K562 (cell line): ENCODE results near the gene EFHD2. TPM values are rescaled to one million over a fixed set of nuclear protein-coding genes. Genes with fewer than 3 reads are reported as not detected.

Source experiments
- ATAC-seq: fragments of 200-7000 bp; cut with Tn5 transposase; 3 replicates; pipeline ENCODE4 v1.9.1; 2020; ENCODE audit warnings: moderate library complexity
- BruUV-seq: library from RNA; stranded (reverse); fragments of 400-500 nt; replicated peaks from 2 replicates; lab custom pipeline; 2021; lab: Mats Ljungman, UMichigan
- CTCF ChIA-PET: fragments of 300-600 bp; formaldehyde crosslinking; extraction: SDS; loops from one replicate; lab custom pipeline; 2021; ENCODE audit warnings: low intra/inter-chr PET ratio; lab: Yijun Ruan, JAX
- POLR2A ChIA-PET: fragments of 300-600, 350-650 bp; sonication (Branson Sonifier 250); formaldehyde crosslinking; extraction: SDS; loops from one replicate; lab custom pipeline; 2021; ENCODE audit warnings: antibody characterized with exemption, inconsistent platforms; lab: Yijun Ruan, JAX
- DNase-seq, 4 experiments: peaks; one replicate each; pipeline versions ENCODE4 v3.0.0 to v3.0.0-alpha.2; 2011 to 2018; ENCODE audit warnings: low spot score in 3 of 4, mixed read lengths in 3 of 4; ENCODE audit errors: extremely low read depth in 1 of 4
- FAIRE-seq: peaks from 2 replicates; lab custom pipeline; 2011; peaks lifted over from hg19 to GRCh38; lab: Jason Lieb, UNC
- H2AFZ ChIP-seq: 2 replicates; pipeline ENCODE4 v1.6.0; 2011; ENCODE audit warnings: low read depth, low read length, control low read depth, inconsistent platforms
- H3K27ac ChIP-seq: fragments of 200-600 bp; 3 replicates; pipeline ENCODE4 v1.8.0; 2011; ENCODE audit warnings: low read depth, mild to moderate bottlenecking, control low read depth, inconsistent platforms, low read length, moderate library complexity, mixed read lengths; ENCODE audit errors: extremely low read depth
- H3K27me3 ChIP-seq, 2 experiments: fragments of 300-600 bp in 1 of 2; 2 replicates in 1 of 2; 3 replicates in 1 of 2; pipeline versions ENCODE4 v1.6.0 to v1.8.0; 2011; ENCODE audit warnings: inconsistent platforms in 2 of 2, low read length in 2 of 2, mild to moderate bottlenecking in 1 of 2, mixed read lengths in 1 of 2, moderate library complexity in 1 of 2; ENCODE audit not compliant: control insufficient read depth in 2 of 2, insufficient read depth in 2 of 2
- H3K36me3 ChIP-seq: fragments of 300-600 bp; 3 replicates; pipeline ENCODE4 v1.8.0; 2011; ENCODE audit warnings: mild to moderate bottlenecking, low read length, inconsistent platforms; ENCODE audit not compliant: control insufficient read depth, insufficient read depth
- H3K4me1 ChIP-seq, 2 experiments: fragments of 200-600 bp in 1 of 2; replicated peaks in 1 of 2; 2 replicates in 1 of 2; 3 replicates in 1 of 2; pipeline versions ENCODE4 v1.5.1 to v1.8.0; 2011; ENCODE audit warnings: inconsistent platforms in 2 of 2, low read length in 2 of 2, mild to moderate bottlenecking in 1 of 2, mixed read lengths in 1 of 2, moderate library complexity in 1 of 2; ENCODE audit not compliant: control insufficient read depth in 2 of 2, insufficient read depth in 2 of 2
- H3K4me2 ChIP-seq: 2 replicates; pipeline ENCODE4 v1.6.1; 2011; ENCODE audit warnings: low read length, control low read depth, inconsistent platforms, mixed read lengths; ENCODE audit not compliant: insufficient read depth
- H3K4me3 ChIP-seq: fragments of 200-600 bp; sonication (generic), shearing (Covaris generic); 2 replicates; pipeline ENCODE4 v1.5.1; 2016; ENCODE audit warnings: control low read depth, inconsistent platforms
- H3K79me2 ChIP-seq: fragments of 200-600 bp; 3 replicates; pipeline ENCODE4 v1.8.0; 2011; ENCODE audit warnings: low read length, inconsistent platforms; ENCODE audit not compliant: control insufficient read depth, insufficient read depth
- H3K9ac ChIP-seq, 2 experiments: 2 replicates each; pipeline versions ENCODE4 v1.6.0 to v1.6.1; 2011; ENCODE audit warnings: low read depth in 2 of 2, low read length in 2 of 2, control low read depth in 1 of 2, inconsistent platforms in 1 of 2, mild to moderate bottlenecking in 1 of 2, mixed read lengths in 1 of 2; ENCODE audit not compliant: insufficient read depth in 1 of 2
- H3K9me1 ChIP-seq: one replicate; pipeline ENCODE4 v1.6.0; 2011; ENCODE audit warnings: inconsistent platforms, mild to moderate bottlenecking, low read length, moderate library complexity; ENCODE audit not compliant: control insufficient read depth, insufficient read depth
- H3K9me3 ChIP-seq: replicated peaks from 2 replicates; pipeline ENCODE4 v1.5.1; 2011; ENCODE audit warnings: low read depth, low read length, inconsistent platforms; ENCODE audit not compliant: control insufficient read depth, insufficient read depth
- H4K20me1 ChIP-seq: replicated peaks from 2 replicates; pipeline ENCODE4 v1.6.1; 2011; ENCODE audit warnings: low read length, inconsistent platforms, mixed read lengths; ENCODE audit not compliant: control insufficient read depth, insufficient read depth
- HDAC6 ChIP-seq: IDR thresholded peaks from 2 replicates; pipeline ENCODE4 v1.6.1; 2012; ENCODE audit warnings: low read depth, mild to moderate bottlenecking, control low read depth, inconsistent platforms, low read length, moderate library complexity
- MTA3 ChIP-seq: fragments of 450-650 bp; formaldehyde crosslinking; IDR thresholded peaks from 2 replicates; pipeline ENCODE4 v1.6.1; 2017; ENCODE audit warnings: mild to moderate bottlenecking, borderline replicate concordance
- NFE2 ChIP-seq: IDR thresholded peaks from 2 replicates; pipeline ENCODE4 v1.6.1; 2014; ENCODE audit warnings: antibody characterized with exemption, low read depth
- NONO ChIP-seq, 2 experiments: fragments of 200-400 bp in 1 of 2; fragments of 450-650 bp in 1 of 2; formaldehyde crosslinking in 1 of 2; IDR thresholded peaks; 2 replicates each; pipeline ENCODE4 v1.6.1; 2017; ENCODE audit warnings: low read depth in 2 of 2, mild to moderate bottlenecking in 2 of 2, moderate library complexity in 2 of 2, low read length in 1 of 2
- SAFB ChIP-seq: fragments of 200-400 bp; formaldehyde crosslinking; IDR thresholded peaks from 2 replicates; pipeline ENCODE4 v1.6.1; 2017; ENCODE audit warnings: low read depth, low read length, borderline replicate concordance
- ZBTB40 ChIP-seq, 2 experiments: fragments of 450-650 bp in 1 of 2; sonication (generic) in 1 of 2; formaldehyde crosslinking in 1 of 2; IDR thresholded peaks; 2 replicates each; pipeline versions ENCODE4 v1.7.1 to v1.9.0; 2016 to 2022; ENCODE audit warnings: inconsistent platforms in 1 of 2, mild to moderate bottlenecking in 1 of 2, missing genetic modification reagents in 1 of 2
- ZNF695 ChIP-seq: fragments of 450-650 bp; formaldehyde crosslinking; IDR thresholded peaks from 2 replicates; pipeline ENCODE4 v1.4.0; 2020; ENCODE audit warnings: mild to moderate bottlenecking, moderate library complexity
- WGBS: fragments of 100-300 bp; shearing (Covaris generic); methylation state at CpG from one replicate; pipeline ENCODE4 v1.1.6; 2016; ENCODE audit warnings: low coverage, mixed read lengths; ENCODE audit not compliant: insufficient coverage; ENCODE audit errors: missing lambda C conversion rate; 5-methylcytosine and 5-hydroxymethylcytosine counted together
- in situ Hi-C: fragments of 300-500 bp; cut with MboI; formaldehyde crosslinking; loops from 4 replicates; pipeline ENCODE4 v1.15.0; 2018; ENCODE audit warnings: inconsistent platforms, mixed read lengths
- intact Hi-C: fragments of 100-400 bp; cut with micrococcal nuclease; formaldehyde crosslinking; loops from 2 replicates; pipeline ENCODE4 v1.14.2; 2022
- polyA plus RNA-seq, 8 experiments: library from polyadenylated mRNA; depleted of rRNA in 4 of 8; stranded (reverse) in 5 of 8; unstranded in 3 of 8; fragments of >200 nt; fragmentation: Nextera tagmentation in 2 of 8; fragmentation: Illumina TruSeq in 1 of 8; extraction: Ambion mirVana in 2 of 8; extraction: Trizol in 1 of 8; gene quantifications; 2 replicates each; pipeline versions ENCODE4 v1.2.1 to v1.2.3, GENCODE V29; 2011 to 2014; ENCODE audit warnings: inconsistent platforms in 1 of 8, missing spikeins in 1 of 8
- total RNA-seq, 7 experiments: library from RNA; depleted of rRNA in 6 of 7; stranded (reverse); fragments of >200 nt in 6 of 7; fragmentation: Illumina TruSeq in 2 of 7; extraction: Trizol in 2 of 7; gene quantifications; 2 replicates each; pipeline versions ENCODE4 v1.2.1 to v1.2.3, GENCODE V29; 2011 to 2021; ENCODE audit warnings: low replicate concordance in 1 of 7

The EFHD2 gene
- total and polyA plus RNA-seq, 9 of the 15 experiments (the other 6 are each of a cell fraction or from before 2014, with no cell fraction given), result 1.7 to 73.5 (median 25.2) TPM

GRCh38 chr1:15424981-15425380 is 15.3 kb downstream of the EFHD2 start:
- Histone ChIP-seq H3K36me3 (peaks cover 40% of the 10 kb centered on the region; the same call in 2 of the 3 replicates), H3K4me3 (no peak overlapping the region), H3K27ac (no peak overlapping the region), H3K27me3 (no peaks in the 10 kb centered on the region), H3K79me2 (peaks cover 10% of the 10 kb centered on the region; the same call in 1 of the 3 replicates), H2AFZ (no peak overlapping the region), H3K9me3 (no peaks in the 10 kb centered on the region), H3K4me1 (peaks cover 23 to 66% of the 10 kb centered on the region in 2 experiments; a peak in 4 of 5 replicates), H3K9me1 (peaks cover 5% of the 10 kb centered on the region), H3K4me2 (no peak overlapping the region), H3K9ac (no peak overlapping the region), H4K20me1 (peaks cover 3% of the 10 kb centered on the region; the same call in 1 of the 2 replicates)
- intact Hi-C loops (no loop called here), in situ Hi-C loops (loop anchor here (5.0 to 10.0 kb wide), 2 partner anchors 98 to 300 kb away; no protein-coding TSS in a partner anchor)
- ChIA-PET CTCF (no interaction called here), POLR2A (interaction anchor here (0.6 kb wide), 1 partner anchor 1059 kb away, joined by 3 read pairs; no protein-coding TSS in a partner anchor)
- TF ChIP-seq ZBTB40 (IDR thresholded peaks at IDR 0.05), result no peak
- no peak for TF ChIP-seq ZBTB40 (CRISPR knock-in tag; IDR thresholded peaks at IDR 0.05)
- no peak for TF ChIP-seq ZNF695 (CRISPR knock-in tag)
- TF ChIP-seq NONO (IDR thresholded peaks at IDR 0.05; ENCODE audit: low read depth in 2 of 2, low read length in 1 of 2), result no peak
- TF ChIP-seq HDAC6, result no peak
- no peak for TF ChIP-seq NFE2
- no peak for TF ChIP-seq MTA3
- TF ChIP-seq SAFB, result no peak
- FAIRE-seq (no peak), ATAC-seq (no peak), DNase-seq (no peak)
- BruUV-seq, result no TSS peak
- 80% methylated on average over 5 of the region's 5 CpGs for WGBS
